Activated CD8-positive, alpha-beta memory T cell treated with anti-CD3 and anti-CD28 coated beads, Interleukin-2, amount 10 ng/mL, durations not matched to agents 7 days and 5 days (primary cell): ENCODE data around the gene BCAS1. TPM values are rescaled to one million over a fixed set of nuclear protein-coding genes. Genes with fewer than 3 reads are reported as not detected.

ENCODE experiments used
- ATAC-seq: fragments of 150-1000 bp; cut with Tn5 transposase; one replicate; pipeline ENCODE4 v1.10.0; 2021; ENCODE audit warnings: moderate library complexity
- CTCF ChIA-PET: fragments of 350-600 bp; sonication (Branson Sonifier 250); formaldehyde crosslinking; loops from one replicate; lab custom pipeline; 2021; ENCODE audit warnings: antibody characterized with exemption; lab: Charles Lee
- DNase-seq: peaks from one replicate; pipeline ENCODE4 v3.0.0-alpha.2; 2020
- H3K27ac Mint-ChIP-seq: one replicate; pipeline ENCODE4 v1.8.0; 2021; ENCODE audit warnings: mild to moderate bottlenecking, mixed read lengths
- H3K27me3 Mint-ChIP-seq: one replicate; pipeline ENCODE4 v1.8.0; 2021; ENCODE audit warnings: mixed read lengths
- H3K36me3 Mint-ChIP-seq: one replicate; pipeline ENCODE4 v1.8.0; 2021; ENCODE audit warnings: mild to moderate bottlenecking, mixed read lengths
- H3K4me1 Mint-ChIP-seq: one replicate; pipeline ENCODE4 v1.8.0; 2021; ENCODE audit warnings: mixed read lengths
- H3K4me3 Mint-ChIP-seq: one replicate; pipeline ENCODE4 v1.8.0; 2021; ENCODE audit warnings: mild to moderate bottlenecking, moderate library complexity, mixed read lengths
- H3K9me3 Mint-ChIP-seq: one replicate; pipeline ENCODE4 v1.8.0; 2022; ENCODE audit warnings: low read depth, mixed read lengths
- total RNA-seq, 2 experiments: library from RNA; stranded (reverse); gene quantifications; one replicate each; pipeline ENCODE4 v1.2.3, GENCODE V29; 2021

Gene BCAS1
- total RNA-seq, 2 experiments from 2014 or later = 0.14 TPM; not detected in 1

DNA sequence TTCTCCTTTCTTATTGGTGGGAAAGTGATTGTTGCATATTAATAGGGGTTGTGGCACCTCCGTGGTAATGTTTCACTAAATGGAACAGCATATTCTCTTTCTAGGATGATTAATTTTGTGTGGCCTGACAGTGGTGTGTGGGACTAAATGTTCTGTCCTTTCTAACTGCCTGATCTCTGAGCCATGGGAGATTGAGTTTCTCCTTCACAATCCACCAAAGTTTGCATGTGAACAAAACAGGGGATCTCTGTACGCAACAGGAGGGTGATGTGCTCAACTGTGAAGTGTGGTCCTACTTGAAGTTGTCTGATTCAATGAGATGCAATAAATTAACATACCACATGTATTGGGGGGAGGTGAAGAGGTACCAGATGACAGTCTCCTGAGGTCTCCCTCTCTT, 19.3 kb downstream of the BCAS1 start:
- ATAC-seq (no peak), DNase-seq (no peak)
- Mint-ChIP-seq H3K4me3 (no peak overlapping the region), H3K4me1 (peaks cover 11% of the 10 kb centered on the region), H3K27me3 (peaks cover 2% of the 10 kb centered on the region), H3K9me3 (no peaks in the 10 kb centered on the region), H3K36me3 (no peaks in the 10 kb centered on the region), H3K27ac (no peak overlapping the region)
- CTCF ChIA-PET = interaction anchor here (0.8 to 1.3 kb wide), 2 partner anchors 10 to 13 kb away, joined by 3 to 6 read pairs; no protein-coding TSS in a partner anchor

DNA sequence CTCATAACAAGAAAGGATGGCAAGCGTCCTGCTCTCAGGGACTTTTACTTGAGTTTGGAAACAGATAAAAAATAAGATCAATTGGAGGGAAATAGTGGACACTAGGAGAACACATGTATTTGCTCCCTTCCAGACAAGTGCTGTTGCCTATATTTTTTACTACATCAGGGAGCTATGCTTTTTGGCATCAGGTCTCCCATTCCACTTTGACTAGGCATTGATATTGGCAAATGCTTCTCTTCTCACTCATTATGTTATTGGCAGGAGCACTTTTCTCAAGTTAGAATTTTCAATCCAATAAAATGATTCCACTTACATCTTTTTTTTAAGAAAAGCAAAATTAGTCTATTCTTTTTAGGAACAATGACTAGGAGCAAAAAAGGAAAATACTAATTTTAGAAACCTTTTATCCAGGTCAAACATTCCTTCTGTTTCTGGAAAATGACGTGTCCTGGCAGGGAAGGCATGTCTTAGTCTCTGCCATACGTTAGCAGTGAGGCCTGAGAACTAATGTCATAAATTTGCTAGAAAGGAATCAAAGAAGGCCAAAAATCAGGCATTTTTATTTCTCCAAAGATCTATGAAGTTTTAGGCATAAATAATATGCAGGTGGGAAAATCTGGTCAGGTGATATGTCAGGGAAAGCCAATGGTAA, 21.4 kb downstream of the BCAS1 start:
- CTCF ChIA-PET = no interaction called here
- Mint-ChIP-seq H3K4me3 (no peak overlapping the region), H3K36me3 (no peaks in the 10 kb centered on the region), H3K27ac (no peak overlapping the region), H3K27me3 (no peaks in the 10 kb centered on the region), H3K9me3 (peaks cover 3% of the 10 kb centered on the region), H3K4me1 (peaks cover 14% of the 10 kb centered on the region)
- no peak for DNase-seq
- no peak for ATAC-seq

DNA sequence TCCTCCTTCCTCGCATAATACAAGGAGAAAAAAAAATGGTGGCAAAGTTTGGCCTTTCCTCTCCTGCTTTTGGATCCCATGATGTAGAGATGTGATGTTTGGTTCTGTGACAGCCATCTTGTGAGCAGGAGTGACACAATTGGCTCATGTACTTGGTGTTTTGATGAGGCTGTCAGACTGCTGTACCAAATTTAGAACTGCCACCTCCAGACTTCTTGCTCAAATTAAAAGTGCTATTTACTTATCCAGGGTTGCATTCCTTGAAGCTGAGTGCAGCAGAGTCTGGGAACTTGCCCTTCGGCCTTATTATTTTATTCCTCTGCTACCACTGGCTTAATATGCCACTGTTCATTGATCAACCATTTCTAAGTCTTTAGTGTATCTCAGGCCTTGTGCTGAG, 21.9 kb downstream of the BCAS1 start:
- no peak overlapping the region for H3K27ac Mint-ChIP-seq
- CTCF ChIA-PET = no interaction called here
- peaks cover 17% of the 10 kb centered on the region for H3K4me1 Mint-ChIP-seq
- no peaks in the 10 kb centered on the region for H3K36me3 Mint-ChIP-seq
- H3K27me3 Mint-ChIP-seq = no peaks in the 10 kb centered on the region
- no peak overlapping the region for H3K4me3 Mint-ChIP-seq
- no peak for DNase-seq
- ATAC-seq = no peak
- peaks cover 3% of the 10 kb centered on the region for H3K9me3 Mint-ChIP-seq

DNA sequence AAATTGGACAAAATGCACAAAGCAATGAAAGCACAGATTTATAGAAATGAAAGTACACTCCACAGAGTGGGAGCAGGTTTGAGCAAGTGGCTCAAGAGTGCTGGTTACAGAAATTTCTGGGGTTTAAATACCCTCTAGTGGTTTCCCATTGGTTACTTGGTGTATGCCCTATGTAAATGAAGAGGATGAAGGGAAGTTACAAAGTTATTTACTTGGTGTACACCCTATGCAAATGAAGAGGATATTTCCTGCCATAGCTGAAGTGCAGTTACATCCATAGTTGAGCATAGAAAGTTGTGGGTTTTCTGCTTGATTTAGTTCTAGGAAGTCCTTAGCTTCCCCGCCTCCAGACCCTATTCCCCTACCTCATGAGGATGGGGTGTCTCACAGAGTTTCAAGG, 22.7 kb downstream of the BCAS1 start:
- no peaks in the 10 kb centered on the region for H3K27me3 Mint-ChIP-seq
- CTCF ChIA-PET = interaction anchor here (1.3 kb wide), 1 partner anchor 16 kb away, joined by 4 read pairs; no protein-coding TSS in a partner anchor
- ATAC-seq = no peak
- no peak for DNase-seq
- peaks cover 17% of the 10 kb centered on the region for H3K4me1 Mint-ChIP-seq
- H3K36me3 Mint-ChIP-seq = no peaks in the 10 kb centered on the region
- H3K9me3 Mint-ChIP-seq = peaks cover 3% of the 10 kb centered on the region
- no peak overlapping the region for H3K4me3 Mint-ChIP-seq
- peak overlapping the region; percentile 28 for H3K27ac Mint-ChIP-seq

DNA sequence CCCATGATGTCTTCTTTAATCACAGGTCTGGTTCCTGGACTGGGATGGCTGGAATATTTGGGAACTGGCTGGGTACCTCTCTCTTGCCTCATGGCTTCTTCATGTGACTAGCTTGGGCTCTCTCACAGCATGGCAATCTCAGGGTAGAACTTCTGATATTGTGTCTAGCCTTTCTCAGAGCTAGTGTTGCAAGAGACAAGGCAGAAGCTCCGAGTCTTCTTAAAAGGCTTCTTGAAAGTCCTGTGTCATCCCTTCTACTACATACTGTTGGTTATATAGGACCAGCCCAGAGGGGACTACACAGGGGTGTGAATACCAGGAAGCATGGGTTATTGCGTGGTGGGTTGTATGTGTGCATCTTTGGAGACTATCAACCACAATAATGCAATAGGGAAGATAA, 23.3 kb downstream of the BCAS1 start:
- Mint-ChIP-seq H3K9me3 (peaks cover 3% of the 10 kb centered on the region), H3K36me3 (no peaks in the 10 kb centered on the region), H3K4me3 (no peak overlapping the region), H3K4me1 (peaks cover 17% of the 10 kb centered on the region), H3K27ac (no peak overlapping the region), H3K27me3 (no peaks in the 10 kb centered on the region)
- CTCF ChIA-PET = interaction anchor here (1.3 kb wide), 1 partner anchor 17 kb away, joined by 4 read pairs; no protein-coding TSS in a partner anchor
- DNase-seq = no peak
- ATAC-seq = no peak

DNA sequence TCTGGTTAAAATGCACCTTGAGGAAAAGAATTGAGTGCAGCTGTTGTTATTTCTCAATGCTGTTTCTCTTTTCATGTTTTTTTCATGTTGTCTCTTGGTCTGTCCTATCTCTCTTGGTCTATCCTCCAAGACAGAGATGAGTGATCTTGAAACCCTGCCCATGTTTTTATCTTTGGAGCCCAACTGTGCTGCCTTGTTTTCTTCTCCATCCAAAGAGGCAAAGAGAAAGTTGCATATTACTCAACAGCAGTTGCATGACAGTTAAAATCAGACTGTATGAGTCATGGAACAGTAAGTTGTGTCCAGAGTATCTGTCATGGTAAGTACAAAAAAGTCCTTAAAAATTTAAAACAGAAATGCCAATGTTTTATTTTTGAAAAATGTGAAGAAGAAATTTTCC, 26.2 kb downstream of the BCAS1 start:
- CTCF ChIA-PET = interaction anchor here (0.9 kb wide), 1 partner anchor 22 kb away, joined by 3 read pairs; no protein-coding TSS in a partner anchor
- Mint-ChIP-seq H3K36me3 (no peaks in the 10 kb centered on the region), H3K27me3 (peaks cover 9% of the 10 kb centered on the region), H3K4me1 (peaks cover 17% of the 10 kb centered on the region), H3K4me3 (no peak overlapping the region), H3K9me3 (peaks cover 3% of the 10 kb centered on the region), H3K27ac (no peak overlapping the region)
- peak; percentile 51 for ATAC-seq
- no peak for DNase-seq

DNA sequence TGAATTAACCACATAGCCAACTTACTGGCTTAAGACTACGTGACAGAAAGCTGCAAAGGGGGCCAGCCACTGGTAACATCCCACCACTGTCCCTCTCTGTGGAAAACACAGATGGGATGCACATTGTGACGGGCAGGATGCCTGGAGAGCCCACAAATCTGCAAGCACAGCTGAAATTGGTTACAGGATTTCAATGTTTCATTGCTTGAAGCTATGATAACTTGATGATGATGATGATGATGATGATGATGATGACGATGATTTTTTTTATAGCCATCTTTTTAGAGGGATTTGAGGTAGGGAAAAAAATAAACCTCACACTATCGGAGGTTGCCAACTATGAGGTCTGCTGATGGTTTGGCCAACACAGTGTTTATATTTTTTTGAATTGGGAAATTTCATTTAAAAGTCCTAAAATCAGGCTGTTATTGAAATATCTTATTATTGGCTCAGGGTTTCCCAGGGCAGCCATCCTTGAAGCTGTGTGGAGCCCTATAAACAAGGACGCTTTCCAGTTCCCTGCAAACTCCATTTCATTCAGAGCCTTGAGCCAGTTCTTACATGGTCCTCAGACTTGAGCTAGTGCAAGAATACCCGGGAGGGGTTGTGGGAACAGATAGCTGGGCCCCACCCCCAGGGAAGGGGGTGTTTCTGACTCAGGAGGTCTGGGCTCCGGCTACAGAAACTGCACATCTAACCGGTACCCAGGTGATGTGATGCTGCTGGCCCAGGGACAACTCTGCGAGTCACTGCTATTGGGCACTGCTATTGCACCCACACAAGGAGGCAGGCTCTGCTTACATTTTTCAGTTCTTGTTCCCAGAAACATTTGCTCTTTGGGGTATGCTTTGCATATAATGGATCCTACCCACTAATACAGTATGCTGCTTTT, 27.1 kb downstream of the BCAS1 start:
- Mint-ChIP-seq H3K9me3 (peaks cover 3% of the 10 kb centered on the region), H3K4me1 (peaks cover 17% of the 10 kb centered on the region), H3K36me3 (no peaks in the 10 kb centered on the region), H3K27ac (no peak overlapping the region), H3K4me3 (no peak overlapping the region), H3K27me3 (peaks cover 16% of the 10 kb centered on the region)
- CTCF ChIA-PET = interaction anchor here (0.9 kb wide), 1 partner anchor 21 kb away, joined by 3 read pairs; no protein-coding TSS in a partner anchor
- DNase-seq = no peak
- ATAC-seq = no peak

DNA sequence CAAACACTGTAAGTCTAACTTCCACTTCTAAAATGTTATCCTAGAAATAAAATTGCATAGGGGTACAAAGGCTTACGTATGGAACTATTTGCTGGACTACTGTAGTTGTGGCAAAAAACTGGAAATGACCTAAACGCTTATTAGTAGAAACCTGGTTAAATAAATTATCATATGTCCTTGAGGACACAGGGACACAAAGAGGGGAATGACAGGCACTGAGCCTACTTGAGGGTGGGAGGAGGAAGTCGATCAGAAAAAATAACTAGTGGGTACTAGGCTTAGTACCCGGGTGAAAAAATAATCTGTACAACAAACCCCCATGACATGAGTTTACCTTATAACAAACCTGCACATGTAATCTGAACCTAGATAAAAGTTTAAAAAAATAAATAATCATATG, 28.4 kb downstream of the BCAS1 start:
- H3K27me3 Mint-ChIP-seq = peaks cover 20% of the 10 kb centered on the region
- H3K4me3 Mint-ChIP-seq = no peak overlapping the region
- no peak for ATAC-seq
- H3K36me3 Mint-ChIP-seq = no peaks in the 10 kb centered on the region
- DNase-seq = no peak
- peaks cover 7% of the 10 kb centered on the region for H3K4me1 Mint-ChIP-seq
- H3K27ac Mint-ChIP-seq = no peak overlapping the region
- CTCF ChIA-PET = interaction anchor here (0.7 kb wide), 1 partner anchor 461 kb away, joined by 4 read pairs; no protein-coding TSS in a partner anchor
- H3K9me3 Mint-ChIP-seq = peaks cover 3% of the 10 kb centered on the region

DNA sequence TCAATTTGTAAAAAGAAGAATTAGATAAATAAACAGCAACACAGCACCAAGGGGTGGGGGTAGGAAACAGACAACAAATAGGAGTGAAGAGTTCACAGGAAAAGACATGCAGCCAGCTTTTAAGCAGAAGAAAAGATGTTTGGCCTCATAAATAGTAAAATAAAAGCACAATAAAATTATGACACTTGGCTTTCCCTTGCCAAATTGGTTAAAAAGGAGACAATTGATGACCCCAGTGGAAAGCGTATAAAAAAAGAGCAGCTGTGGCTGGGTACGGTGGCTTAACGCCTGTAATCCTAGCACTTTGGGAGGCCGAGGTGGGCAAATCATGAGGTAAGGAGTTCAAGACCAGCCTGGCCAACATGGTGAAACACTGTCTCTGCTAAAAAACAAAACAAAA, 29.1 kb downstream of the BCAS1 start:
- no peaks in the 10 kb centered on the region for H3K36me3 Mint-ChIP-seq
- H3K9me3 Mint-ChIP-seq = peaks cover 3% of the 10 kb centered on the region
- no peak overlapping the region for H3K4me3 Mint-ChIP-seq
- ATAC-seq (no peak), DNase-seq (no peak)
- CTCF ChIA-PET = no interaction called here
- H3K27me3 Mint-ChIP-seq = peaks cover 20% of the 10 kb centered on the region
- peaks cover 7% of the 10 kb centered on the region for H3K4me1 Mint-ChIP-seq
- H3K27ac Mint-ChIP-seq = no peak overlapping the region

DNA sequence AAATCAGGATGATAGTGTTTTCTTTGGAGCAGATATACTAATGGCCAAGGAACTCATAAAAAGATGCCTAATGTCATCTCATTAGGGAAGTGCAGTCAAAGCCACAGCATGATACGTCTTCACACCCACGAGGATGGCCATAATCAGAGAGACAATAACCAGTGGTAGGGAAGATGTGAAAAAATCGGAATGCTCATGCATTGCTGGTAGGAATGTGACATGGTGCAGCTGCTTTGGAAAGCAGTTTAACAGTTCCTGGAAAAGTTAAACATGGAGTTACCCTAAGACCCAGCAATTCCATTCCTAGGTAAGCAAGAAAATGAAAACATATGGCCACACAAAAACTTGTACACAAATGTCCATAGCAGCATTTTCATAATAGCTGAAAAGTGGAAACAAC, 29.9 kb downstream of the BCAS1 start:
- Mint-ChIP-seq H3K4me1 (peaks cover 7% of the 10 kb centered on the region), H3K27me3 (peaks cover 20% of the 10 kb centered on the region), H3K27ac (no peak overlapping the region), H3K9me3 (no peaks in the 10 kb centered on the region), H3K4me3 (no peak overlapping the region), H3K36me3 (no peaks in the 10 kb centered on the region)
- no peak for ATAC-seq
- CTCF ChIA-PET = no interaction called here
- no peak for DNase-seq

DNA sequence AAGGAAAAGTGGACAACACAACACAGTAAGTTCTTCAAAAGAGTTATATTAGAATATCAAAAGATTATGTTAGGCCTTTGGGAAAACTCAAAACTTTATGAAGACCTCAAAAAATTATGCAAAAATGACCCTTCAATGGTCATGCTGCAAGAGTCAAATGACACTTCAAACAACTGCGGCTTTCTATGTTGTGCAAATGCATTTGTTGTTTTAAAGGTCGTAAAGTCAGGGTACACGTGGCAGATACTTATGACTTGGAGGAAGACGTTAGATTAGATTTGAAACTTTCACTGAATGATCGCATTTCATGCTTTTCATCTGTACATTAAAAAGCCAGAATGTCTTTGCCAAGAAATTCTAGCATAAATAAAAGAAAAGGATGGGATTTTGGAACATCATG, 31.4 kb downstream of the BCAS1 start:
- Mint-ChIP-seq H3K4me1 (peaks cover 2% of the 10 kb centered on the region), H3K27ac (no peak overlapping the region), H3K9me3 (no peaks in the 10 kb centered on the region), H3K36me3 (no peaks in the 10 kb centered on the region), H3K4me3 (no peak overlapping the region), H3K27me3 (peaks cover 20% of the 10 kb centered on the region)
- CTCF ChIA-PET = no interaction called here
- DNase-seq (no peak), ATAC-seq (no peak)

DNA sequence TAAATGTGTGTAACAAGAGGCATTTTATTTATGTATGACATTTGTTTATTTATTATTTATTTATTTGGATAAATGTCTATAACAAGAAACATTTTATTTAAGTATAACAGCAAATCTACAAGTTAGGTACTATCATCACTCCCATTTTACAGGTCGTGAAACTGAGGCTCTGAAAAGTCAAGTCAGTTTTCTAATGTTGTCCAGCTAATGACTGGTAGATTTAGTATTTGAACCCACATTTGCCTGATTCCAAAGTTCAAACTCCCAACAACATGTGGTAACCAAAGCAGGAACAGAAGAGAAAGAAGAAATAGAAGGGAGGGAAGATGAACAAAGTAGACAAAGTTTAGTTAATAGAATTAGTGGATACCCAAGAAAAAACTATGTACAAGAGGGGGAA, 32.9 kb downstream of the BCAS1 start:
- H3K4me3 Mint-ChIP-seq = no peak overlapping the region
- H3K27ac Mint-ChIP-seq = no peak overlapping the region
- H3K9me3 Mint-ChIP-seq = no peaks in the 10 kb centered on the region
- ATAC-seq (no peak), DNase-seq (no peak)
- CTCF ChIA-PET = no interaction called here
- no peaks in the 10 kb centered on the region for H3K36me3 Mint-ChIP-seq
- H3K4me1 Mint-ChIP-seq = no peaks in the 10 kb centered on the region
- peaks cover 28% of the 10 kb centered on the region for H3K27me3 Mint-ChIP-seq

DNA sequence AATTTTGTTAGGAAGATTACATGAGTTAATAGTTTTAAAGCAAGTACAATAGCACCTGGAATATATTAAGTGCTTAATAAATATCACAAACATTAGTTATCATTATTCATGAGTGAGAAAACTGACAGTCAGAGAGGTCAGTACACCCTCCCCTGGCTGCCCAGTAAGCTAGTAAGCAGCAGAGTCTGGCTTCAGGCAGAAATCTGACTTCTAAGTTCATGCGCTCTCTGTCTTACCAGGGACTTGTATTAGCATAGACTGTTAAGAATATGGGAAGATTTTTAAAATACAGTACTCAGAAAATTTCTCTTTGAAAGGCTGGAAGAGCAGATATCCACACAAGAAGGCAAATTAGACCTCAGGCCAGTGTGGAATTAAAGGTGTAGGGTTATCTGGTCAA, 40.8 kb downstream of the BCAS1 start:
- no peaks in the 10 kb centered on the region for H3K9me3 Mint-ChIP-seq
- CTCF ChIA-PET = no interaction called here
- H3K27me3 Mint-ChIP-seq = peaks cover 26% of the 10 kb centered on the region

More for the DNA sequence above, 40.8 kb downstream of the BCAS1 start:
- no peak for DNase-seq
- Mint-ChIP-seq H3K27ac (no peak overlapping the region), H3K4me3 (no peak overlapping the region), H3K36me3 (no peaks in the 10 kb centered on the region), H3K4me1 (no peaks in the 10 kb centered on the region)
- ATAC-seq = no peak
